Choroid plexus epithelial cell (primary cell): ENCODE results near the gene NKD2.
A peak's percentile ranks its signal among the peaks of the same experiment; 100 is the strongest.

Experiments used
- DNase-seq: peaks from one replicate; pipeline ENCODE4 v3.0.0-alpha.2; 2010; ENCODE audit warnings: low read depth
- H3K4me3 ChIP-seq: 2 replicates; pipeline ENCODE4 v1.5.1; 2011; ENCODE audit warnings: low read depth, mild to moderate bottlenecking, control low read depth, low read length, moderate library complexity
- TF ChIP-seq, protein P1 (sequence below): conservative IDR thresholded peaks from 2 replicates; pipeline ENCODE4 v1.5.1; 2011; ENCODE audit warnings: low read depth, mild to moderate bottlenecking, control low read depth, inconsistent platforms, low read length, moderate library complexity

Gene NKD2

DNA sequence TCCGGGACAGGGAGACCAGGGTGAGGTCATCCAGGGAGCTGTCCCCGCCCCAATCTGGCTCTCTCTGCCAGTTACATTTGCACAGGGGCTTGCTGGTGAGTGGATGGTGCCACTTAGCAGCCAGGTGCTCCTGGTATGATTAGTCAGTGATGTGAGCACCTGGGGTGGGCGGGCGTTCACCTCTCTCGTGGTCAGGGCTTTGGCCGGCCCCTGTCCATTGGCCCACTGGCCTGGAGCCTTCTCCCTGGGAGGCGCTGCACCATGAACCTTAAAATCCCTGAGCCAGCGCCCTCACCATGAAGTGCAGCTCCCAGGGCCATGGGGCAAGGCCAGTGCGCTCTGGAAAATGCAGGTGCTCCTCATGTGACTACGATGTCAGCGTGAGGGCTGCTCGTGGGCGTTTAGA lies 2.0 kb downstream of the NKD2 start:
- DNase-seq, result no peak
- no peak overlapping the region for H3K4me3 ChIP-seq
- TF ChIP-seq, protein P1, sequence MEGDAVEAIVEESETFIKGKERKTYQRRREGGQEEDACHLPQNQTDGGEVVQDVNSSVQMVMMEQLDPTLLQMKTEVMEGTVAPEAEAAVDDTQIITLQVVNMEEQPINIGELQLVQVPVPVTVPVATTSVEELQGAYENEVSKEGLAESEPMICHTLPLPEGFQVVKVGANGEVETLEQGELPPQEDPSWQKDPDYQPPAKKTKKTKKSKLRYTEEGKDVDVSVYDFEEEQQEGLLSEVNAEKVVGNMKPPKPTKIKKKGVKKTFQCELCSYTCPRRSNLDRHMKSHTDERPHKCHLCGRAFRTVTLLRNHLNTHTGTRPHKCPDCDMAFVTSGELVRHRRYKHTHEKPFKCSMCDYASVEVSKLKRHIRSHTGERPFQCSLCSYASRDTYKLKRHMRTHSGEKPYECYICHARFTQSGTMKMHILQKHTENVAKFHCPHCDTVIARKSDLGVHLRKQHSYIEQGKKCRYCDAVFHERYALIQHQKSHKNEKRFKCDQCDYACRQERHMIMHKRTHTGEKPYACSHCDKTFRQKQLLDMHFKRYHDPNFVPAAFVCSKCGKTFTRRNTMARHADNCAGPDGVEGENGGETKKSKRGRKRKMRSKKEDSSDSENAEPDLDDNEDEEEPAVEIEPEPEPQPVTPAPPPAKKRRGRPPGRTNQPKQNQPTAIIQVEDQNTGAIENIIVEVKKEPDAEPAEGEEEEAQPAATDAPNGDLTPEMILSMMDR, result no peak

DNA sequence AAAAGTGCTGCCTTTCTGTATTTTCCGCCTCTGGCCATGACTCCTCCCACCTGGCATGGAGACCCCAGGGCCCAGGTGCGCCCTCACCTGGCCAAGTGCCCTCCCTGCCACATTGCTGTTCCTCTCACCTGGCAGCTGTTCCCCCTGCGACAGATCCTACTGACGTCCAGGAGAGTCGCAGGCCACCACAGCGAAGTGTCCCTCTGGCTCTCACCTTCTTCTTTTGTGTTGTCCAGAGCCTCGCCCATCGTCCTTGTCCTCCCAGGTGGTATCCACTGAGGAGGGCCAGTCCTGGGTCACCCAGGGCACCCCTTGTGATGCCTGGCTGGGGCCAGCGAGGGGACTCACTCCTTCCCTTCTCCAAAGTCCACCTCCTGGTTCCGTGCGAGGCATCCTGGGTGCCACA lies 2.6 kb downstream of the NKD2 start:
- TF ChIP-seq, protein P1, result peak; percentile 30
- H3K4me3 ChIP-seq, result no peak overlapping the region
- DNase-seq, result peak; percentile 8

DNA sequence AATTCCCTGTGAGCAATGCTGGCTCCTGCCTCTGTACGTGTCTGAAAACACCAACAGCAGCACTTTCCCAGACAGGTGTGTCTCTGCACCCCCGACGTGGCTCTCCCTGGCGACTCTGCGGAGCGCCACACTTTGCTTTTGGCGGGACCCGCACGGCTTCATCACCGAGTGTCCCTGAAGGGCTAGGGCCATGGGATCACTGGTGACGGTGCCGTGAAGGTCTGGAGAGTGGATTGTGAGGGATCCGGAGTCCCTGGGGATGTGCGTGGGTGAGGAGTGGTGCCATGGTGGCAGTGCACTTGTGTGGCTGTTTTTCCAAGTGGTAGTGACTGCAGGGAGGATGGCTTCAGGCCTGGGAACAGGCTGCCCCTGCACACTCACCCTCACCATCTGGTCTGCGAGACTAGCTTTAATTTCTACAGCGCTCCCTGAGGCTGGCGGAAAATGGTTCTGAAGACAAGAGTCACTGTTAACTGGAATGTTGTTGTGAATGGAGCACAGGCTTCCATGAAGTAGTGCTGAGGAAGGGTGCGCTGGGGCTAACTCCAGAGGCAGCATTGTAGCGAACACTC lies 3.2 kb downstream of the NKD2 start:
- TF ChIP-seq, protein P1, result no peak
- no peak overlapping the region for H3K4me3 ChIP-seq
- no peak for DNase-seq

DNA sequence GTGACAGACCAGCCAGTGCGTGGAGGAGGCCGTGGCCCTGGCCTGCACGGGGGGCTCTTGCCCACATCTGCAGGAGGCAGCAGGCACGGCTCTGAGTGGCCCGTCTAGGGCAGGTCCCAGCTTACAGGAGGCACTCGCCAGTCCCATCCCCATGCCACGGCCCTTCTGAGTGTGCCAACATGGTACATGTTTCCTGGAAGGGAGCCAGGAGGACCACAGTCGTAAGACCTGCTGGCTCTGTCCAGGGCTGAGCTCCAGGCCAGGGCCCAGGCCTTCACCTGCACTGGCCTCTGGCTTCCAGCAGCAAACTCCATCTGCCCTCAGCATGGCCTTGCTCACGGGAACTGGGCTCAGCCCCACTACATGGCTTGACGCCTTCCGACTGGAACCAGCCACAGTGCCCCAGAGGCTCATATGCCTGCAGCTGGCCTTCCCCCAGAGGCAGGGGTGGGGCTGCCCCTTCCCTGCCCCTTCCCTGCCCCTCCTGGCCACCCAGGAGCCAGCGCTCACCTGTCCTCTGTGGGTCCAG lies 3.8 kb downstream of the NKD2 start:
- no peak for DNase-seq
- H3K4me3 ChIP-seq, result no peak overlapping the region
- TF ChIP-seq, protein P1, result no peak

DNA sequence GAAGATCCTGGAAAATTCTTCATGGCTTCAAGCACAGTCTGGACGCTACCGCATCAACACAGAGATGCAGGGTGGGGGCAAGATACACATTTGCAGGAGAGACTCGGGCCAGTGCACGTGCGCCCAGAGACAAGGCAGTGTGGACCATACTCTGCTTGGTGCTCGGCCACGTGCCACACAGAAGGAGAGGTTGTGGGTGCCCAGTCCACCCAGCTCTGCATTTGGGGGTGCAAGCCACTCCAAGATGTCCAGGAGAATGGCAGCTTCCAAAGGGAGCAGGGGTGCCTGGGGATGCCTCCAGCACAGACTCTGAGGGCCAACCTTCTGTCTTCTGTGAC lies 4.3 kb downstream of the NKD2 start:
- DNase-seq, result no peak
- TF ChIP-seq, protein P1, result no peak
- no peak overlapping the region for H3K4me3 ChIP-seq

DNA sequence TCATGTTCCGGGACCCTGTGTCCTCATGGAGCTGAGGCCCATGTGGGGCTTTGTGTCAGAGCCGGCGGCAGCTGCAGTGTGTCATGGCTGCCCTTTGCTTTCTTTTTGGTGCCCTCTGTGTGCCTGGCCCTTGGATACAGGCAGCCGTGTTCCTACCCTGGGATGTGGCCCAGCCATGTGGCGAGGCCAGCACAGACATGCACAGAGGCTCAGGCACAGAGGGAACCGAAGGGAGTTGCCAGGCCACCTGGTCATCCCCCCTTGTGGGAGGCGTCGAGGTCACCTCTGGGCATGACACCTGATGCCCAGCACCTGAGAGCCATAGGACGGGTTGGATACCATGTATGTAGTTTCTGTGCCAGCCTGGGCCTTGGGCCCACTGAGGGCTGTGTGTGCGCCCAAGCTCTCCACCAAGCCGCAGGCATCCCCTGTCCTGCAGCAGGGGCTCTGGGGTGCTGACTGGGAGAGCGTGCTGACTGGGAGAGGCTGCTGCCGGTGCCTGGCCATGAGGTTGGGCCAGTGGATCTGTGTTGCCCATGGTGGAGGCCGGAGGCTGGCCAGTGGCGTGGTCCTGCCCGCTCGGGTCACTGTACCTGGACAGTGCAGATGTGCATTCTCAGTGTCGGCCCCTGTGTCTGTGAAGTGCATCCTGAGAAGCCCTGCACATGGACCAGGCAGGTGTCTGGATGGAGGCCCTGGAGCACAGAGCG lies 4.8 kb downstream of the NKD2 start:
- TF ChIP-seq, protein P1, result no peak
- no peak for DNase-seq
- no peak overlapping the region for H3K4me3 ChIP-seq

DNA sequence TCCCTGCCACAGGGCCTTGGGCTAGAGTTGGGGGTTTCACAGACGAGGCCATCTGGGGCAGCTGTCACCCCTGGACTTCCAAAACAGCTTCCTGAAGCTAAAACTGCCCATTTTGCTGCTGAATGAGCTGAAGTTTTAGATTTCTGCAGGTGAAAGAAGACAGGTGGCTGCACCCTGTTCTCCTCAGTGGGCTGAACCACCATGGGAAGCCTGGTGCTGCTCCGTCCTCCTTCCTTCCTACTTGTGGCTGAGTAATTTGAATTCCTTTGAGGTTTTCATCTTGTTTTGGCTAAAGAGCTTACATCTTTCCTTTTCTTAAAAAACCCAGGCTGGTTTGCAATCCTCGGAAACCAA lies 5.3 kb downstream of the NKD2 start:
- DNase-seq, result no peak
- no peak overlapping the region for H3K4me3 ChIP-seq
- TF ChIP-seq, protein P1, result no peak
